ENCODE measurements around the gene ADTRP.

The ADTRP gene, protein sequence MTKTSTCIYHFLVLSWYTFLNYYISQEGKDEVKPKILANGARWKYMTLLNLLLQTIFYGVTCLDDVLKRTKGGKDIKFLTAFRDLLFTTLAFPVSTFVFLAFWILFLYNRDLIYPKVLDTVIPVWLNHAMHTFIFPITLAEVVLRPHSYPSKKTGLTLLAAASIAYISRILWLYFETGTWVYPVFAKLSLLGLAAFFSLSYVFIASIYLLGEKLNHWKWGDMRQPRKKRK

DNA sequence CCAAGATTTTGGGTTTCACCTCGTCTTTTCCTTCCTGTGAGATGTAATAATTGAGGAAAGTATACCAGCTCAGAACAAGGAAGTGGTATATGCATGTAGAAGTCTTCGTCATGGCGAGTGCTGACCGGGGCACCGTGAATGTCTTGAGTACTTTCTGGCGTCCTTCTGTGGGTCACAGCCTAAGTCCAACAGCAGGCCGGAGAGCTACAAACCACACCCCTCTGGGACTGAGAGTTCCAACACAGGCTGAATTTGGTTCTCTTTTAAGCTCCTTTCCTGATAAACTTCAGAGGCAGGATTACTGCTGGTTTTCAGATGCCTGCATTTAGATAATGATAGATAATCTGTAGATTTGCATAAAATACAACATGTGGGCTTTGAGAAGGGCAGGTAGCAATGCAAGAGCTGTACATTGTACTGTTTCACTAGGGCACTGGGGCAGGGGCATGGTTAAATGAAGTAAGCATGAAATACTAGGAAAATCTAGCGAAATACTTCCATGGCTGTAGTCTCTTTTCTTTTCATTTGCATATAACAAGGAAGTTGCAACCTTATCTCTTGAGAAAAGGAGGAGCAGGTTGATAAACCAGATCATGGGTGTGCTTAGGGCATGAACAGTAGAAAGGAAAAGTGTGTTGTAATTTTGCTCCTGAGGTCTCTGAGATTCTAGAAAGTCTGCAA, at the start of gene ADTRP:
ADTRP (minus strand) TSS at position 156 of the 681 bp plus-strand sequence; CDS start at position 112, 44 bp downstream.
- DNase-seq = no peak

DNA sequence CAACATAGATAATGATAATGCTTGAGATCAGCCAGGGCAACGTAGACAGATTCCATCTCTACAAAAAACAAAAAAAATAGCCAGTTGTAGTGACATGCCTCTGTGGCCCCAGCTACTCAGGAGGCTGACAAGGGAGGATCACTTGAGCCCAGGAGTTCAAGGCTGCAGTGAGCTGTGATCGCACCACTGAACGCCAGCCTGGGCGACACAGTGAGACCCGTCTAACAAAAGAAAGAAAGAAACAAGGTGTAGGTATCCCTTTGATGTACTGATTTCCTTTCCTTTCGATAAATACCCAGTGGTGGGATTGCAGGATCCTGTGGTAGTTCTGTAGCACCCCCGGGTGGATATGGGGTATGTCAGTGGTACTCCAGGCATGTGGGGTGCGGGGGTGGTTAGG, 48.2 kb upstream of the ADTRP start:
- no peak for DNase-seq

DNA sequence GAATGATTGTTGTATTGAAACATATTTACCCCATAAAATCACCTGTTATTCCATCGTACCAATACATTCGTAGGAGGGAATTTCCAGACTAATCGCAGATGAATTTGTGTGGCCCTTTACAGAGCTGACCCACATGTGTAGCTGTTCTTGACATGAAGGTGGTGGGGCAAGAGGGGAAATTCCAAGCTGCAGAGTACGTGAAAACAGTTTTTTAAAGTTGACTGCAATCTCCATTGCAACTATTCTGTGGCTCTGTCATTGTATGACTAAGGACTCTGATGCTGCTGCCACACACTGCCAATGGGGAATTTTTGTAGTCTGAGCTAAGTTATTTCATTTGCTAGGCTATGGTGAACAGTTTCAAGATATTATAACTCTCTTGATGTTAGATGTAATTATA, 46.4 kb upstream of the ADTRP start:
- peak; percentile 30 for DNase-seq

DNA sequence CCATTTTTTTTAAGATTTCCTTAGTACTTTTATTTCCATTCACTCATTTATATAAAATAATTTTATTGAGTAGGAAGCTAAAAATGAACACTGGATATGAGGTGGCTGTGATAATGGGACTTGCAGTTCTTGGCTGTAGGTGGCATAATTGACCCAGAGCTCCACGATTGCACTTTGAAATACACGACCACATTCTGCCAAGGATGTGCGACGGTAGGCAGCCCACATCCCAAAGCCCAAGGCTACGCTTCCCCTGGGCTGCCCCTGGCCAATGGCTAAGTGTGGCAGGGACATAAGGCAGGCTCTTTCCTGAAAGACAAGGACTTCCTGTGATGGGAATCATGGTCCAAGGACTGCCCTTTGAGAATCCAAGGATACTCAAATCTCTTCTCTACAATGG, 43.7 kb upstream of the ADTRP start:
- no peak for DNase-seq

DNA sequence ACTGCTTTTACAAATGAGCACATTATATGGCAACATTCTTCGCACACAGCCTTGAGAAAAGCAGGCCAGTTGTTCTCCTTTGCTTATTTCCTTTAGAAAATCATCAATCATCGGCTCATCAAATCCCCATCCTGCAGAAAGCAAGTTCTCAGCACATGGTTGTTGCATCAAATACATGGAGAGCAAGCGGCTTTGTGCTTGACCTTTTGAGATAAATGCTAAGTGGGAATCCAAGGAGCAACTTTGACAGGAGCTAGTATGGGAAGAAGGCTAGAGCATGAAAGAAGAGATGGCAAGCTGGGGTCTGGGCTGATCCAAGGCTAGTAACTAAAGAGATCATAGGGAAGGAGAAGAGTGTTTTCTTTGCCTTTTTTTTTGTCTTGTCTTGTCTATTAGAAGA, 43.2 kb upstream of the ADTRP start:
- DNase-seq = no peak

DNA sequence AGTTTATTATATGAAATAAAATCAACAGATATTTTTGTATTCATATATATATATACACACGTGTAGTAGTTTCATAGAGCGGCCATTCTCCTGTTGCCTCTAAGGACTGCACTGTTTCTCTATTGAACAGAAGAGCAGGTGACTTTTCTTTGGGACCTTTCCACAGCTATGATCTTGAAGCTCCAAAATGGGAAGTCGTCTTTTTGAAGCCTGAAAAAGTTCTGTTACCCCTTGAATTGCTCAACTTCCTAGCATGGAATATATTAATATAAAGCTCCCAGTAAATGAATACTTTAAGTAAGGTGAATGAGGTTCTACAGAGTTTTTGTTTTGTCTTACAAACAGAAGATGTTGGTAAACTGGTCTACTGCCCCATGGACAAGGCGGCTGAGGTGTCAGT, 42.2 kb upstream of the ADTRP start:
- no peak for DNase-seq

DNA sequence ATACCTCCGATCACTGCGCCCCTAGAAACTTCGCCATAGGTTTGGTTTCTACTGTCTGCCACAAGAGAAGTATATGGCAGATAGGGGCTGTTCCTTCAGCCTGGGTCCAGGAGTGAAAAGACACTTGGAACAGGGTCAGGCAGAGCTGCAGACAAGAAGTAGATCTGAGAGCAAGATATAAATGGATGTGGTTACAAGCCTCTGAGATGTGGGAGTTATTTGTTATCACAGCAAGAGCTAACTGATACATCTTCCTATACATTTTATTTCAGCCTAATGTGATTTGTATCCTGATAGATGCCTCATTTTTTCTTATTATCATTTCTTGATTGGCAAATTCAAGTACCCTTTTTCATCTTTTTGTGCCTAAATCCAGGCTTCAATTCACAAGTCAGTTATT, 40.9 kb upstream of the ADTRP start:
- DNase-seq = no peak

DNA sequence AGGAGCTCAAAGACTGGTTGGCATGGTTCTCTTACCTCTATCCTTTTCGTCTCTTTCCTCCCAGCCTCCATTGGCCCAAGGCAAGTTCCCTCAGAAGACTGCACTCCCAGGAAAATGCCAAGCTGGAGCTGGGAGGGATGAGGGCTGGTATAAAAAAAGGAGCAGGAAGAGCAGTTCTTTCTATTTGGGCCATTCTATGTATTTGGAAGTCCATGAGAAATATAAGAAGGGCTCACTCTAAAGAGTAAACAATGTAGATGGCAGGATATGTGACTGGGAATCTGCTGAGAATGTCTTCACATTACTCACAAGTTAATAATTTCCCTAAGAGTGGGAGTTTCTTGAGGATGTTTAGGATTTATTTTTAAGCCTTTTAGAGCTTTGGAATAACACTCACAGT, 36.6 kb upstream of the ADTRP start:
- no peak for DNase-seq

DNA sequence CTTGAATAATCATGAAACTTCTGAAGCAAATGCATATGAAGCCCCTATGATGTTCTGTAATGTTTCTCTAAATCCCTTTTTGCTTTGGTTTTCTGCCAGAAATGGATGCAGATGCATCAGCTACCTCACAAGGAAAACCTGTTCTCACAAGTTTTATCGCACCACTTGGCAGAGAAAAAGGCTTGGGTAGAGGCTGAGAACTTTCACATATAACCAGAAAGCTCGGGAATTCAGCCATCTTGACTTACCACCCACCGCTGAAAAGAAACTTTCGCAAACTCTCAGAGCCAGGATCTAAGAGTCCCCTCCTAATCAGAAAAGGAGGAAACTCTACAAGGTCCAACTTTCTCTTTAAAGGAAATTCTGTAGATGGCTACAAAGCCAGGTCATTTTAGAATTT, 36.2 kb upstream of the ADTRP start:
- DNase-seq = no peak

DNA sequence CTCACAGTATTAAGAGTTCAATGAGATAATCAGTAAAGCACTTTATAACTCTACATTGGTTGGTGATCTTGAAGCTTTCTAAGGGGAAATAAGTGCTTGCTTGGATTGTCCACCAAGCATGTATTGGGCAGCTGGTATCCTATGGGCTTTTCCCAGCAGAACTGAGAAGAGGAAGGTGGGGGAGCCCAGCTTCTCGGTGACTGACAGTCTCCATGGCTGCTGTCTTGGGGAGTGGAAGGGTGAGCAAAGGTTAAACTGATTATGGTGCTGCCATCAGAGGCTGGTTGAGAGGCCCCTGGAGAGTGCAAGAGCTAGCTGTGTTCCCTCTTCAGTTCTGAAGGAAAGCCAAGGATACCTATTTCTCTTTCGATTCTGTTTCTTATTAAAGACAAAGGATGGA, 35.5 kb upstream of the ADTRP start:
- no peak for DNase-seq

DNA sequence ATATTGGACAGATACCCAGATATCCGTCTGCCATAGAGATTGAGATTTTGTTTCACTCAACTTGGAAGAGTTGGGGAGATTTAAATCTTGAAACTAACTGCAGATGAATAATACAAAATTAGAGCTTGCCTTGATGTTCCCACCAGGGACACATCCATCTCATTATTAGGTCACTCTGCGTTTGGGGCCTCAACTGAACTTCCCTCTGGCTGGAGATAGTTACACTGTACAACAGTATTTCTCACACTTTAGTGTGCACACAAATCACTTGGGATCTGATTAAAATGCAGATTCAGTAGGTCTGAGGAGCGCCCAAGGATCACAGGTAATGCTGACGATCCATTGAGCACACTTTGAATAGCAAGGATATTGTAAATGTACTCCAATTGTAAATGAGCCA, 35.0 kb upstream of the ADTRP start:
- DNase-seq = no peak

DNA sequence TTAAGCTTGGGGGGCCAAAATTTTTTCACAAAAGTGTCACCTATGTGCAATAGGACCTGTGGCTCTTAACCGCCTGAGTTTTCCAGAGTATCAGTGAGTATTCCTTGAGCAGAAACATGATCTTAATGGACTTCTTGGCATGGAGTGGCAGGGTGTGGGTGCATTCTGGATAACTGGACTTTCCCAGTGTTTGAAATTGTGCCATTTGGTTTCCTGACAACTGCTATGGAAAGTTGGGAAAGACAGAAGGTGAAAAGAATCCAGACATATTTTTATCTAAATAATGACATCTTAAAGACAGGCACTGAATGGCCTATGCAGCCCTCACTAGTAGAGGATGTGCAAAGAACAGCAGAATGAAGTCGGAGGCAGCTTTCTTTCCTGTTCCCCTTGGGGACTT, 34.3 kb upstream of the ADTRP start:
- no peak for DNase-seq

DNA sequence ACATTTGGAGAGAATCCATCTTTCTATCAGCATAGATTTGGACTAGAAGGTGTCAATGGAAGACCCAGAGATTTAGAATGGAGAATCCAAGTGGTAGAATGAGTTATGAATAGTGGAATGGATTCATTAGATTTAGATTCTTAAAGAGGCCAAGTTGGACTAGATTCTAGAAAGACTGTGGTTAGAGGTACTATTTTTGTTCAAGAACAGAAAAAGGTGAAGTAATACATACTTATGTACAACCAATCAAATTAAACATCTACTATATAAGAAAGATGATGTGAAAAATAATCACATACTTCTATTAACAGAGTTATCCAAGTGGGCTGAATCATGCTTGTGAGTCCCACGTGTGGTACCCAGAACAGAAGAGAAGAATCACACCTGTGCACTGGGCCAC, 33.8 kb upstream of the ADTRP start:
- no peak for DNase-seq

DNA sequence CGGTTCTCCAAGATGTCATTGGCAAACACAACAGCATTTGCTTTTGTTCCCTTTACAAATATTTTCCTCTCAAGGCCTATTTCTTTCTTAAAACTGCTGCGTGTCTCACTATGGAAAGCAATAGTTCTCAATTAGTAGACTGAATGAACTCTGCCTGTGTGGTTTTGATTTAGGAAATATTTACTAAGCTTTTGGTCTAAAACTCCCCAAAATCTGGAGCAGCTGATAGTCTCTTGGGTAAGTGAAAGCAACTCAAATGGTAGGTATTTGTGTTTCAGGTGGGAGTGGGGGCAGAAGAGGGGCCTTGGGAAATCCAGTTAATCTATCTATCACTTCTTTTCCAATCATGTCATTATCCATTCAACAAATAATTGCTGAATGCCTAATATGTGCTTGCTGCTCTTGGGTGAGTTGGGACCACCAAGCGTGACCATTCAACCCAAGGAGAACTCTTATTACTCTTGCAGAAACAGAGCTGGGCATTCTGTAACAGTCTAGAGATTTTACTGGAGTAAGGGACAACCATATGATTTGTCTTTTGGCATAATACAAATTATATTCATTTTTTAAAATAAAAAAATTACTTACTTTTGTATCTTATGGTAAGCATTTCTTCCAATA, 33.2 kb upstream of the ADTRP start:
- no peak for DNase-seq

DNA sequence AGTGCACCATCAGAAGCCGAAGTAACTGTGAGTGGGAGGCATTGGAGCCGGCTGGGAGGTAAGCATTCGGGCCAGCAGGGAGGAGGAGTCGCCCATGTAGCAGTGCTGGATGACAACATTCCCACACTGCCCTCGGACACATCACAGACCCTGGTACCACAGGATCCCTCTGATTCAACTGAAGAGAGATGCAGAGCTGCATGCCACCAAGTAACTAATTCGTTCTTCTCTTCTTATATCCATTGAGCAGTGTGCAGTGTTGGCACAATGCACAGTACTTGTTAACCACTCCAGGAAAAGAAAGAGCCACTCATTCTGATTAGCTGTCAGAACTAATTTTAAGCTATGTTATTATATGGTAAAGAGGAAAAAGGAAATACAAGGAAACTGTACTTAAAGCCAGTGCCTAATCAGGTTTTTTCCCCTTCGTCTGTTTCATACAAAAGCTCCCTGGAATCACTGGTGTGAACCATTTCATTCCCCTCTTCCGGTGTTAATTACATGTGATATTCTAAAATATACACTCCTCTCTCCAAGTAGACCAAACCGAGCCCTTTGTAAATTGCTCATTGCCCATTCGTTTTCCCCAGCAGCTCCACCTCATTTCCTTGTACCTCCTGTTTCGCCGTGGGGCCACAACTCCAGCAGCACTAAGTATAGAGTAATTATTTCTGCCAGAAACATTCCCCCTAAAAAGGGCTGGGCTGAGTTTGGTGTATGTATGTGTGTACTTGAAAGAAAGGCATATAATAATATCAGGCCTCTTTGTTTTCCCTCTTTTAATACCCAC, 32.4 kb upstream of the ADTRP start:
- DNase-seq = no peak

DNA sequence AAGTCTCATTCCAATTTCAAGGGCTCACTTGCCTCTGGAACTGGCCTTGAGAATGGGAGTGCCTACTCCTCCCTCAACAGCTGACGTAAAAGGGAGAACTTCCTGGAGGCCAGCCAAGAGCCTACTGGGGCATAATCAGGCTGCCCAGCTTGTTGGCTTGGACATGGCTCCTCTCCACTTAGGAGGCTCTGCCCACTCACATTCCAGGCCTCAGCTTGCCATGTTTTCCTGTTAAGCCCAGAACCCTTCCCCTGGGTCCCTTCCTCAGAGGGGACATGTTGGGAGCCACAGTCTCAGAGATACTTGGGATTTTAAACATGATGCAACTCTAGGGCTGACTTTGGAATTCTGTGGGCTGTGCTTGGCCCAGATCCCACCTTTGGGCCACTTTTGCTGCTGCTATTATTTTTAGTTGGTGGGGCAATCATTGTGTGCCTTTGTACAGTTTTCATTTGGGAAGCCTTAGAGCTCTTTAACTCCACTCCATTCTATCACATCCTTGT, 31.5 kb upstream of the ADTRP start:
- no peak for DNase-seq

DNA sequence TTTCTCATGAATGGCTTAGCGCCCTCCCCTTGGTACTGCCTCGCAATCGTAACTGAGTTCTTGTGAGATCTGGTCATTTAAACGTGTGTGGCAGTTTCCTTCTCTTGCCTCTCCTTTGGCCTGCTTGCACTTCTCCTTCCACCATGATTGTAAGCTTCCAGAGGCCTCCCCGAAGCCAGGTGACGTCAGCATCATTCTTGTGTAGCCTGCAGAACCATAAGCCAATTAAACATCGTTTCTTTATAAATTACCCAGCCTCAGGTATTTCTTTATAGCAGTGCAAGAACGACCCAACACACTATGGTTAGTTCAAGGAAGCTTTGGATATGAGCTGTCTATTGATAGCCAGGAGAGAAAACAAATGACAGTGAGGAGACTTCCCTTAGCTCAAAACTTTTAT, 29.5 kb upstream of the ADTRP start:
- DNase-seq = no peak

DNA sequence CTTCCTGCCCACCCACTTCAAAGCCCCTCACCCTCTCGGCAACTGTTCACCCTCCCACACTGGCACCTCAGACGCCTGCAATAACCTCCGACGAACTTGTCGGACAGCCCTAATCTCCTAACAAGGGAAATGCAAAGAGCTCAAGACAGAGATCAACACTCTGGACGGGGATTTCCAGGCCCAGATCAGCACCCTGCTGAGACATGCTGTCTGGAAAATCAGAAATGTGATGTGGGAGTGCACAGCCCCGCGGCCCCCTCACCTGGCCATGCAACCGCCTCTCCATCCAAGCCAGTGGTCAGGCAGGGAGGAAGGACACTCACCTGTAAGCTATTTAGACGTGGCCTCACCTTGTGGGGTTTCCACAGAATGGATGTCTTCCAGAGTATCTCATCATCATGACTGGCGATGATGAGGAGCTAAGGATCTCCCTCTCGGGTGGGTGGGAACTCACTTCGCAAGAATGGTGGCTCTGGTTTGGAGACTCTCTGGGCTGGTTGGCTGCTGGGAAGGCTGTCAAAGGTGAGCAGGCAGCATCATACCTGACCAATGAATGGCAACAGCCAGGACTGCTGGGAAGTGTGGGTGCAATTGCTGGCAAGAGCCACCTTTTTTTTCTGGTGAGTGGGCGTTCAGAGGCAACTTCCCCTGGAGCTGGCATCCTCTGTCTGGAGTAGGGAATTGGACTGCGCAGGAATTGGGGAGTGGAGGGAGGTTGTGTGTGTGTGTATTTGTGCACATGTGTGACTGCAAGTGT, 28.1 kb upstream of the ADTRP start:
- peak; percentile 21 for DNase-seq

DNA sequence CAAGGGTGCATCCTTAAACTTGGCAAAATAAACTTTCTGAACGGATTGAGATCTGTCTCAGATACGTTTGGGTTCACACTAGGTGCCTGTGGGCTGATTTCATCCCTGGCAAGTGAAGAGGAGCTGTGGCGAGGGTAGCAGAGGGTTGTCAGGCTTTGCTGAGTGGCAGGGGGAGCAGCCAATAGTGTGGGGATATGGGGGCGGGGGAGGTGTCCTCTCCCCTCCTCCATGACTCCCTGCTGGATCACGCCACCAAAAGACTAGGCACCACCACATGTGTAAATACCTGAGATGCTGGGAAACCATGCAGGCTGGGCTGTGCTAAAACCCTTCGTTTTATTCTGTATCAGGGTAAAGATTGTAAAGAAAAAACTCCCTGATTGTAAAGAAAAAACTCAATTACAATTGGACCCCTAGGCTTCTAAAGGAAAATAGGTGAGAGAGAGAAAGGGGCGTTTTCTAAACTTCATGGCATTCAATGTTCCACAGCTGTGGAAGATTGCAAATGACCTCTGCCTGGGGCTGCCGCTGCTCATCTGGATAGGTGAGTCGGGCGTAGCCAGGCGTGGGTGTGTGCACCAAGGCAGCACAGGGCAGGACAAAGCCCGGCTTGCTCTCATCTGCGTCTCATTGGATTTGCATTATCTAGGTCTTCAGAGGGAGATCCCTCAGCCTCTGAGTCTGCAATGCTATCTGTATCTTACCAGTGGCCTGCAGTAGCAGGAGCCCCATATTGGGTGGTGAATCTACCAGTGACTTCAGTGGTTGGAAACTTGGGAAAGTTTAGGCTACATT, 26.9 kb upstream of the ADTRP start:
- DNase-seq = no peak

DNA sequence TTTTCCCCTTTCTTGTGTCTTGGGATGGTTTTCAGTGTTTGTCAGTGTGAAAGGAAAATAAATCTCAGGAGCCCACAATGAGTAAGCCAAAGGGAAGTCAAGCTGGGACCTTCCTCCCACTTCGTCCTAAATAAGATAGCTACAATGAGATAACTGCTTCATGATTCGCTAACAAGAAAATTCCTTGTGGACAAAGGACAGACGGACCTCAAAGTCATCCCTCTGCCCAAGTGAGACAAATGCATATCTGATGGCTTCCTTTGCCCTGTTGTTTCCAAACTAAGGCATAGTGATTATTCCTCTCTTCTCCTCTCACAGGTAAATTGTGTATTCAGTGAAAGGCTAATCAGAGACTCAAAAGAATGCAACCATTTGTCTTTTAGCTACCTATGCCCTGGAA, 26.1 kb upstream of the ADTRP start:
- DNase-seq = no peak

DNA sequence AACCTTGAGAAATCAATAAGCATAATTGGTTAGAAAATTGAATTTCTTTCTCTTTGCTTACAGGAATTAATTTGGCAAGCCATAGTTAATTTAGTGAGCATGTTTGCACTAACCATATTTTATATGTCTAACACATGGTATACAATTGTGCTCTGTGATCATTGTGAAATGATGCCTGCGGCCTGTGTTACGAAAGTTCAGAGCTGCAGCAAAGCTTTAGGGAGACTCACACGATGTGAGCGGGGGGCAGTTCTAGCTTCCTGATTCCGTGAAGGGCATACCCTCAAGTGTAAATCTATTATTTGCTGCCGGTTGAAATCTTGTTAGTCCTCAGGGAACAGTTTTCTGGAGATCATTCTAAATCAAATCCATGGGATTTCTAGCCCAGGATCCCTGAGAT, 25.5 kb upstream of the ADTRP start:
- DNase-seq = no peak

DNA sequence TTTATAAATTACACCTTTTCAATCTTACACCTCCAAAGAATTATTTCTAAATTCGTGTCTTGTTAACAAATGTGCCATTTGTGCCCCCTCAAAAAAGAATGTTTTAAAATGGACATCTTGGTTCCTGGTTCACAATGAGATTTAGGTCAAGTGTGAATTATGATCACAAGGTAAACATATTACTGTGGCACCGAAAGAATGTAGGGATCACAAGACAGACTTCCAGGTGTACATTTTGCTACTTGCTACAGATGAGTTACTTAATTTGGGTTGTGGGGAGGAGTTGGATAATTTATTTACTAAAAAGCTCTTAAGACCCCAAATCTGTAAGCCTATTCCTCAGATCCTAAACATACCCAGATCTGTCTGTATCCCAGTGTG, 25.0 kb upstream of the ADTRP start:
- no peak for DNase-seq
